ENCODE measurements around the gene TPRN.

TPRN gene

GRCh38 chr9:137167747-137168572 lies 32.6 kb downstream of the TPRN start:
- no peaks in the 10 kb centered on the region for H3K36me3 ChIP-seq
- H3K4me3 ChIP-seq (ENCODE audit: low read depth, low read length), result no peak overlapping the region
- no peak for TF ChIP-seq CTCF (IDR thresholded peaks at IDR 0.05; ENCODE audit: low read depth, low read length)
- H3K9me3 ChIP-seq, result no peaks in the 10 kb centered on the region
- H3K27me3 ChIP-seq, result peaks cover 64% of the 10 kb centered on the region
- no peaks in the 10 kb centered on the region for H3K4me1 ChIP-seq
- no peak for DNase-seq

GRCh38 chr9:137167277-137167746 lies 33.2 kb downstream of the TPRN start:
- no peaks in the 10 kb centered on the region for H3K9me3 ChIP-seq
- H3K27me3 ChIP-seq, result peaks cover 64% of the 10 kb centered on the region
- no peaks in the 10 kb centered on the region for H3K4me1 ChIP-seq
- TF ChIP-seq CTCF (IDR thresholded peaks at IDR 0.05; ENCODE audit: low read depth, low read length), result no peak
- H3K4me3 ChIP-seq (ENCODE audit: low read depth, low read length), result no peak overlapping the region
- H3K36me3 ChIP-seq, result no peaks in the 10 kb centered on the region
- no peak for DNase-seq

GRCh38 chr9:137166380-137167229 lies 33.9 kb downstream of the TPRN start:
- H3K27me3 ChIP-seq, result peaks cover 64% of the 10 kb centered on the region
- no peak for DNase-seq
- no peak overlapping the region for H3K4me3 ChIP-seq (ENCODE audit: low read depth, low read length)
- no peaks in the 10 kb centered on the region for H3K36me3 ChIP-seq
- no peaks in the 10 kb centered on the region for H3K4me1 ChIP-seq
- no peaks in the 10 kb centered on the region for H3K9me3 ChIP-seq
- no peak for TF ChIP-seq CTCF (IDR thresholded peaks at IDR 0.05; ENCODE audit: low read depth, low read length)

- no peaks in the 10 kb centered on the region for H3K36me3 ChIP-seq
- DNase-seq, result no peak
- no peaks in the 10 kb centered on the region for H3K4me1 ChIP-seq
- TF ChIP-seq CTCF (IDR thresholded peaks at IDR 0.05; ENCODE audit: low read depth, low read length), result no peak
- H3K4me3 ChIP-seq (ENCODE audit: low read depth, low read length), result no peak overlapping the region
- H3K27me3 ChIP-seq, result peaks cover 62% of the 10 kb centered on the region
- no peaks in the 10 kb centered on the region for H3K9me3 ChIP-seq
Measured at GRCh38 chr9:137165250-137165836, 35.2 kb downstream of the TPRN start.

- no peaks in the 10 kb centered on the region for H3K9me3 ChIP-seq
- H3K4me1 ChIP-seq, result no peaks in the 10 kb centered on the region; the same call in 1 of the 2 replicates
- peaks cover 55% of the 10 kb centered on the region for H3K27me3 ChIP-seq
- no peak for DNase-seq
- no peaks in the 10 kb centered on the region for H3K36me3 ChIP-seq
- TF ChIP-seq CTCF (IDR thresholded peaks at IDR 0.05; ENCODE audit: low read depth, low read length), result no peak
- H3K4me3 ChIP-seq (ENCODE audit: low read depth, low read length), result no peak overlapping the region
Measured at GRCh38 chr9:137164370-137165249, 35.9 kb downstream of the TPRN start.

All from BE2C (cell line).